ENCODE data around the gene DFFB.

Gene DFFB

GRCh38 chr1:3903141-3904005, 46.1 kb downstream of the DFFB start:
- no peak overlapping the region for H3K4me3 ChIP-seq (ENCODE audit: low read depth, low read length)
- TF ChIP-seq CTCF (IDR thresholded peaks at IDR 0.05; ENCODE audit: insufficient read depth, low read depth, low read length, missing control alignments): no peak
- DNase-seq (ENCODE audit: low read depth): peak; percentile 25

GRCh38 chr1:3904006-3904842, 46.9 kb downstream of the DFFB start:
- TF ChIP-seq CTCF (IDR thresholded peaks at IDR 0.05; ENCODE audit: insufficient read depth, low read depth, low read length, missing control alignments): no peak
- DNase-seq (ENCODE audit: low read depth): no peak
- H3K4me3 ChIP-seq (ENCODE audit: low read depth, low read length): no peak overlapping the region

GRCh38 chr1:3904843-3905185, 47.5 kb downstream of the DFFB start:
- no peak for DNase-seq (ENCODE audit: low read depth)
- TF ChIP-seq CTCF (IDR thresholded peaks at IDR 0.05; ENCODE audit: insufficient read depth, low read depth, low read length, missing control alignments): no peak
- no peak overlapping the region for H3K4me3 ChIP-seq (ENCODE audit: low read depth, low read length)

- no peak for TF ChIP-seq CTCF (IDR thresholded peaks at IDR 0.05; ENCODE audit: insufficient read depth, low read depth, low read length, missing control alignments)
- no peak overlapping the region for H3K4me3 ChIP-seq (ENCODE audit: low read depth, low read length)
- DNase-seq (ENCODE audit: low read depth): no peak
Measured at GRCh38 chr1:3905266-3905952, 48.1 kb downstream of the DFFB start.

- TF ChIP-seq CTCF (IDR thresholded peaks at IDR 0.05; ENCODE audit: insufficient read depth, low read depth, low read length, missing control alignments): no peak
Measured at GRCh38 chr1:3905953-3906671, 48.8 kb downstream of the DFFB start.

GRCh38 chr1:3906672-3907020, 49.4 kb downstream of the DFFB start:
- H3K4me3 ChIP-seq (ENCODE audit: low read depth, low read length): no peak overlapping the region
- DNase-seq (ENCODE audit: low read depth): no peak
- no peak for TF ChIP-seq CTCF (IDR thresholded peaks at IDR 0.05; ENCODE audit: insufficient read depth, low read depth, low read length, missing control alignments)

More at GRCh38 chr1:3905953-3906671, 48.8 kb downstream of the DFFB start:
- DNase-seq (ENCODE audit: low read depth): no peak
- no peak overlapping the region for H3K4me3 ChIP-seq (ENCODE audit: low read depth, low read length)

Measured in GM12865 (cell line).